ENCODE results near the gene GULP1.

Gene GULP1

GRCh38 chr2:188561473-188561979, 269.9 kb downstream of the GULP1 start:
- DNase-seq (ENCODE audit: insufficient read length, low spot score) (no peak), FAIRE-seq (no peak)
- TF ChIP-seq POLR2AphosphoS5 (IDR thresholded peaks at IDR 0.05; ENCODE audit: low read depth, low read length), result no peak
- TF ChIP-seq PAX5 (IDR thresholded peaks at IDR 0.05; ENCODE audit: insufficient read depth, low read length, severe bottlenecking), result no peak
- no peak for TF ChIP-seq POLR2A (IDR thresholded peaks at IDR 0.05; ENCODE audit: low read depth, low read length)
- no peak for TF ChIP-seq POU2F2 (IDR thresholded peaks at IDR 0.05; ENCODE audit: low read depth, low read length)
- TF ChIP-seq SPI1 (IDR thresholded peaks at IDR 0.05; ENCODE audit: low read depth, low read length), result no peak
- no peak for TF ChIP-seq TAF1 (IDR thresholded peaks at IDR 0.05; ENCODE audit: low read depth, low read length)

- no peak for DNase-seq (ENCODE audit: insufficient read length, low spot score)
- TF ChIP-seq POU2F2 (IDR thresholded peaks at IDR 0.05; ENCODE audit: low read depth, low read length), result no peak
- TF ChIP-seq SPI1 (IDR thresholded peaks at IDR 0.05; ENCODE audit: low read depth, low read length), result no peak
- no peak for TF ChIP-seq POLR2AphosphoS5 (IDR thresholded peaks at IDR 0.05; ENCODE audit: low read depth, low read length)
- TF ChIP-seq POLR2A (IDR thresholded peaks at IDR 0.05; ENCODE audit: low read depth, low read length), result no peak
- TF ChIP-seq PAX5 (IDR thresholded peaks at IDR 0.05; ENCODE audit: insufficient read depth, low read length, severe bottlenecking), result no peak
- TF ChIP-seq TAF1 (IDR thresholded peaks at IDR 0.05; ENCODE audit: low read depth, low read length), result no peak
- FAIRE-seq, result no peak
Observed at GRCh38 chr2:188569431-188570165, 277.9 kb downstream of the GULP1 start.

- FAIRE-seq, result no peak
- no peak for DNase-seq (ENCODE audit: insufficient read length, low spot score)
- TF ChIP-seq POLR2AphosphoS5 (IDR thresholded peaks at IDR 0.05; ENCODE audit: low read depth, low read length) (no peak), POU2F2 (IDR thresholded peaks at IDR 0.05; ENCODE audit: low read depth, low read length) (no peak), POLR2A (IDR thresholded peaks at IDR 0.05; ENCODE audit: low read depth, low read length) (no peak), TAF1 (IDR thresholded peaks at IDR 0.05; ENCODE audit: low read depth, low read length) (no peak), SPI1 (IDR thresholded peaks at IDR 0.05; ENCODE audit: low read depth, low read length) (no peak), PAX5 (IDR thresholded peaks at IDR 0.05; ENCODE audit: insufficient read depth, low read length, severe bottlenecking) (no peak)
Observed at GRCh38 chr2:188570370-188570769, 278.7 kb downstream of the GULP1 start.

DNA sequence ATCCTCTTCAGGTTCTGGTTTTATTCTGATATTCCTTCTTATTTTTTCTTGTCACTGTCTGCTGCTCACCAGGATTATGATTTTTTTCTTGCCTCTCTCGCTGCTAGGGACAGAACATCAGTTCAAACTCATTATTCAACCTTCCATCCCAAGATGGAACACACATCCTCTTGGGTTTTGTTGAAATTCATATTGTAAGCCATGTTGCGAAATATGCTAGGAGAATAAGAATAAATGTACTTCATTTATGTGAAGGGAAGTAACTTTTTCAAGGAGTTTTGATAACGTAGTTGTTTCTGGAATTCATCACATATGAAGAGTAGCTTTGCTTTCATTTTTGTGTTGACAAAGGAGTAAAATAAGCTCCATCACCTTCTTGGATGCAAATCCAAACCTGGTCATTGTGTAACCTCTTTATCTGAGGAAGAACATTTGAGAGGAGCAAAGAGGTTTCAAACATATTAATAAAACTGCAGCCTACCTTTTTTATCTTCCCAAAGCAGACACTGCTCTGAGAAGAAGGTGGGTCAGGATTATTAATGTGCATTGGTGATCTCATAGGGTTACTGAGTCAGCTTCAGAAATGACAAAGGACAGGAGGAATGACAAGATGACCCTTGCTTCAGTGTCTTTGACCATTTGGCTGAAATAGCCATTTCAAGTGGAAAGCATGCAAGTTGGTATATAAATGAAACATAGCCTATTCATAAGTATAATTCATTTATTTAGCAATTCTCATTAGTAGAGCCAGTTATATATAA, 280.0 kb downstream of the GULP1 start:
- no peak for TF ChIP-seq PAX5 (IDR thresholded peaks at IDR 0.05; ENCODE audit: insufficient read depth, low read length, severe bottlenecking)
- DNase-seq (ENCODE audit: insufficient read length, low spot score) (no peak), FAIRE-seq (no peak)

DNA sequence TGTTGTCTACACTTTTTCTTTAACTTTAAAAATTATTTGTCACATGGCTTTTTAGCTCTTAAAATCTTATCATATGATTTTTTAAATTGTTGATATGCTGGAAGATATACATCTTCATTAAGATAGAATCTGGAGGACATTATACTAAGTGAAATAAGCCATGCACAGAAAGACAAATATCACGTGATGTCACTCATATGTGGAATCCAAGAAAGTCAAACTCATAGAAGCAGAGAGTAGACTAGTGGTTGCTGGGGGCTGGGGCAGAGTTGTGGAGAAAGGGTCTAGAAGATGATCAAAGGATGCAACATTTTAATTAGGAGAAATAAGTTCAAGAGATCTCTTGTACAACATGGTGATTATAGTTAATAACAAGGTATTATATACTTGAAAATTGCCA, 280.9 kb downstream of the GULP1 start:
- TF ChIP-seq POLR2A (IDR thresholded peaks at IDR 0.05; ENCODE audit: low read depth, low read length) (no peak), POU2F2 (IDR thresholded peaks at IDR 0.05; ENCODE audit: low read depth, low read length) (no peak), SPI1 (IDR thresholded peaks at IDR 0.05; ENCODE audit: low read depth, low read length) (no peak), PAX5 (IDR thresholded peaks at IDR 0.05; ENCODE audit: insufficient read depth, low read length, severe bottlenecking) (no peak), TAF1 (IDR thresholded peaks at IDR 0.05; ENCODE audit: low read depth, low read length) (no peak), POLR2AphosphoS5 (IDR thresholded peaks at IDR 0.05; ENCODE audit: low read depth, low read length) (no peak)
- FAIRE-seq (no peak), DNase-seq (ENCODE audit: insufficient read length, low spot score) (no peak)

GRCh38 chr2:188573453-188573852, 281.8 kb downstream of the GULP1 start:
- no peak for TF ChIP-seq POLR2AphosphoS5 (IDR thresholded peaks at IDR 0.05; ENCODE audit: low read depth, low read length)
- no peak for TF ChIP-seq SPI1 (IDR thresholded peaks at IDR 0.05; ENCODE audit: low read depth, low read length)
- no peak for DNase-seq (ENCODE audit: insufficient read length, low spot score)
- FAIRE-seq, result no peak

DNA sequence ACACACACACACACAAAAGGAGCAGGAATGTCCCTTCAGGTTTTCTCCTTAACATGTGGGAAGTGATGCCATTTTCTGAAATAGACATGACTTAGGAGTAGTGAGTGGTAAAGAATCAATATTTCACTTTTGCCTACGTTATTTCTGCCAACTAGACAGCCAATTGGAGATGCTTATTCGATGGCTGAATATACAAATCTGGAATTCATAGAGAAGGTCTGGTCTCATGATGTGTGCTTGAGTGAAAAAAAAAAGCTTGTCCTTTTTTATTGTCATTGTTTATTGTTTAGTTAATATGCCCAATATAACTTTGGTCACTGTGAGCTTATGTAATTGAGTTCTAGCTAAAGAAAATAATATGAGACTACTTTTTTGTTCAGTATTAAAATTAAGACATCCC, 284.3 kb downstream of the GULP1 start:
- DNase-seq (ENCODE audit: insufficient read length, low spot score), result no peak
- no peak for FAIRE-seq
- no peak for TF ChIP-seq TAF1 (IDR thresholded peaks at IDR 0.05; ENCODE audit: low read depth, low read length)
- no peak for TF ChIP-seq SPI1 (IDR thresholded peaks at IDR 0.05; ENCODE audit: low read depth, low read length)
- no peak for TF ChIP-seq POLR2AphosphoS5 (IDR thresholded peaks at IDR 0.05; ENCODE audit: low read depth, low read length)
- no peak for TF ChIP-seq POLR2A (IDR thresholded peaks at IDR 0.05; ENCODE audit: low read depth, low read length)
- TF ChIP-seq POU2F2 (IDR thresholded peaks at IDR 0.05; ENCODE audit: low read depth, low read length), result no peak
- TF ChIP-seq PAX5 (IDR thresholded peaks at IDR 0.05; ENCODE audit: insufficient read depth, low read length, severe bottlenecking), result no peak

DNA sequence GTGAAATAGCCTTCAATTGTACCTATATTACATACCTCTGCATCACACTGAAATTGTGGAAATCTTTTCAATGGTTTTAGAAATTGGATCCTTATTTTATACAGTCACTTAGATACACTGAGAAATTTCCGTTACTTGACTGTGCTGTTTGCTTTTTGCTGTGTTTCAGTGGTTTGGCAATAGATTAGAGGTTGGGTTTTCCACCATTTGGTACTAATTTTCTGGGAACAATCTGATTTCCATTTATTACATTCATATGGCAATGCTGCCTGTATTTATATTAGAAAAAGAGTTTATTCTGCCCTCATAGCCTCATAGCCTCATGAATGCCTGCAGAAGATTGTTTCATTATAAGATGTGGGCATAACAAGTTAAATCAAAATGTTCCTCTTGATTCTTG, 285.0 kb downstream of the GULP1 start:
- FAIRE-seq, result no peak

GRCh38 chr2:188577231-188577630, 285.6 kb downstream of the GULP1 start:
- TF ChIP-seq POU2F2 (IDR thresholded peaks at IDR 0.05; ENCODE audit: low read depth, low read length), result no peak
- no peak for TF ChIP-seq TAF1 (IDR thresholded peaks at IDR 0.05; ENCODE audit: low read depth, low read length)
- TF ChIP-seq SPI1 (IDR thresholded peaks at IDR 0.05; ENCODE audit: low read depth, low read length), result no peak
- TF ChIP-seq POLR2A (IDR thresholded peaks at IDR 0.05; ENCODE audit: low read depth, low read length), result no peak
- TF ChIP-seq POLR2AphosphoS5 (IDR thresholded peaks at IDR 0.05; ENCODE audit: low read depth, low read length), result no peak
- TF ChIP-seq PAX5 (IDR thresholded peaks at IDR 0.05; ENCODE audit: insufficient read depth, low read length, severe bottlenecking), result no peak
- DNase-seq (ENCODE audit: insufficient read length, low spot score), result no peak
- FAIRE-seq, result no peak

More for the DNA sequence above, 285.0 kb downstream of the GULP1 start:
- DNase-seq (ENCODE audit: insufficient read length, low spot score), result no peak
- TF ChIP-seq POU2F2 (IDR thresholded peaks at IDR 0.05; ENCODE audit: low read depth, low read length) (no peak), POLR2AphosphoS5 (IDR thresholded peaks at IDR 0.05; ENCODE audit: low read depth, low read length) (no peak), POLR2A (IDR thresholded peaks at IDR 0.05; ENCODE audit: low read depth, low read length) (no peak), PAX5 (IDR thresholded peaks at IDR 0.05; ENCODE audit: insufficient read depth, low read length, severe bottlenecking) (no peak), SPI1 (IDR thresholded peaks at IDR 0.05; ENCODE audit: low read depth, low read length) (no peak), TAF1 (IDR thresholded peaks at IDR 0.05; ENCODE audit: low read depth, low read length) (no peak)

Measured in GM12891 (cell line).